H9 (cell line): ENCODE results near the gene ACTR2. TPM values are rescaled to one million over a fixed set of nuclear protein-coding genes. Genes with fewer than 3 reads are reported as not detected.

Experiments used
- DNase-seq: peaks from one replicate; pipeline ENCODE4 v3.0.0-alpha.2; 2017
- H2AFZ ChIP-seq: one replicate; pipeline ENCODE4 v1.6.1; 2013; ENCODE audit warnings: mild to moderate bottlenecking, low read length, control low read depth, moderate library complexity
- H2AK5ac ChIP-seq: 2 replicates; pipeline ENCODE4 v1.6.1; 2013; ENCODE audit warnings: low read length, control low read depth, mixed read lengths; ENCODE audit not compliant: insufficient read length
- H2BK120ac ChIP-seq: one replicate; pipeline ENCODE4 v1.6.1; 2013; ENCODE audit warnings: low read depth, mild to moderate bottlenecking, low read length, control low read depth, inconsistent platforms; ENCODE audit not compliant: poor library complexity, severe bottlenecking
- H2BK12ac ChIP-seq: 2 replicates; pipeline ENCODE4 v1.6.1; 2013; ENCODE audit warnings: low read length, control low read depth, mixed read lengths, low read depth; ENCODE audit not compliant: insufficient read length
- H2BK15ac ChIP-seq: 2 replicates; pipeline ENCODE4 v1.6.1; 2013; ENCODE audit warnings: low read depth, low read length, control low read depth
- H2BK20ac ChIP-seq: one replicate; pipeline ENCODE4 v1.6.1; 2013; ENCODE audit warnings: low read depth, mild to moderate bottlenecking, low read length, control low read depth, inconsistent platforms; ENCODE audit not compliant: poor library complexity, severe bottlenecking
- H2BK5ac ChIP-seq: 2 replicates; pipeline ENCODE4 v1.6.1; 2013; ENCODE audit warnings: low read length, control low read depth, mixed read lengths; ENCODE audit not compliant: insufficient read length
- H3K14ac ChIP-seq: 2 replicates; pipeline ENCODE4 v1.6.1; 2013; ENCODE audit warnings: low read length, control low read depth; ENCODE audit not compliant: insufficient read depth
- H3K18ac ChIP-seq: 2 replicates; pipeline ENCODE4 v1.6.1; 2013; ENCODE audit warnings: low read depth, mild to moderate bottlenecking, mixed read lengths, low read length, control low read depth; ENCODE audit not compliant: insufficient read length
- H3K23ac ChIP-seq: 2 replicates; pipeline ENCODE4 v1.6.1; 2013; ENCODE audit warnings: low read length, control low read depth, mixed read lengths, low read depth; ENCODE audit not compliant: insufficient read length
- H3K23me2 ChIP-seq: 2 replicates; pipeline ENCODE4 v1.6.1; 2013; ENCODE audit warnings: low read depth, mild to moderate bottlenecking, mixed read lengths, low read length, control low read depth; ENCODE audit not compliant: insufficient read length, poor library complexity, severe bottlenecking
- H3K27ac ChIP-seq: 2 replicates; pipeline ENCODE4 v1.5.1; 2013; ENCODE audit warnings: low read length, control low read depth, mixed read lengths, low read depth; ENCODE audit not compliant: insufficient read length
- H3K27me3 ChIP-seq: 2 replicates; pipeline ENCODE4 v1.6.1; 2013; ENCODE audit warnings: low read length, control low read depth, inconsistent platforms; ENCODE audit not compliant: insufficient read depth
- H3K4ac ChIP-seq: 2 replicates; pipeline ENCODE4 v1.6.1; 2013; ENCODE audit warnings: low read depth, mild to moderate bottlenecking, control low read depth, inconsistent platforms, low read length, moderate library complexity
- H3K4me1 ChIP-seq: 2 replicates; pipeline ENCODE4 v1.6.1; 2013; ENCODE audit warnings: low read length, control low read depth, inconsistent platforms; ENCODE audit not compliant: insufficient read depth
- H3K4me2 ChIP-seq: 2 replicates; pipeline ENCODE4 v1.6.1; 2013; ENCODE audit warnings: low read length, control low read depth, mixed read lengths; ENCODE audit not compliant: insufficient read length, insufficient read depth
- H3K56ac ChIP-seq: 2 replicates; pipeline ENCODE4 v1.6.1; 2013; ENCODE audit warnings: low read depth, mild to moderate bottlenecking, mixed read lengths, low read length, control low read depth; ENCODE audit not compliant: insufficient read length
- H3K79me1 ChIP-seq: 2 replicates; pipeline ENCODE4 v1.6.1; 2013; ENCODE audit warnings: low read depth, mild to moderate bottlenecking, moderate library complexity, low read length, control low read depth, inconsistent platforms; ENCODE audit not compliant: insufficient read depth, poor library complexity, severe bottlenecking
- H3K79me2 ChIP-seq: 2 replicates; pipeline ENCODE4 v1.6.1; 2013; ENCODE audit warnings: low read length, control low read depth, inconsistent platforms; ENCODE audit not compliant: insufficient read depth
- H3K9ac ChIP-seq: 2 replicates; pipeline ENCODE4 v1.6.1; 2013; ENCODE audit warnings: low read length, control low read depth, mixed read lengths; ENCODE audit not compliant: insufficient read length; ENCODE audit errors: extremely low read depth
- H3K9me3 ChIP-seq: one replicate; pipeline ENCODE4 v1.6.1; 2013; ENCODE audit warnings: low read depth, low read length, inconsistent platforms; ENCODE audit not compliant: control insufficient read depth
- H3T11ph ChIP-seq: one replicate; pipeline ENCODE4 v1.6.1; 2013; ENCODE audit warnings: mild to moderate bottlenecking, low read length, control low read depth, inconsistent platforms
- H4K20me1 ChIP-seq: one replicate; pipeline ENCODE4 v1.6.1; 2013; ENCODE audit not compliant: control insufficient read depth, insufficient read length, insufficient read depth
- H4K5ac ChIP-seq: 2 replicates; pipeline ENCODE4 v1.6.1; 2013; ENCODE audit warnings: low read depth, mild to moderate bottlenecking, mixed read lengths, low read length, control low read depth; ENCODE audit not compliant: insufficient read length
- H4K8ac ChIP-seq: replicated peaks from 2 replicates; pipeline ENCODE4 v1.6.1; 2013; ENCODE audit warnings: low read length, control low read depth, mixed read lengths, low read depth; ENCODE audit not compliant: insufficient read length
- H4K91ac ChIP-seq: 2 replicates; pipeline ENCODE4 v1.6.1; 2013; ENCODE audit warnings: low read depth, mild to moderate bottlenecking, moderate library complexity, mixed read lengths, low read length, control low read depth; ENCODE audit not compliant: insufficient read length
- H3K27ac Mint-ChIP-seq, 3 experiments: 2 replicates in 2 of 3; 3 replicates in 1 of 3; pipeline ENCODE4 v1.8.0; 2020 to 2021; ENCODE audit warnings: mixed read lengths in 3 of 3, mild to moderate bottlenecking in 1 of 3, moderate library complexity in 1 of 3
- H3K27me3 Mint-ChIP-seq: 2 replicates; pipeline ENCODE4 v1.8.0; 2021; ENCODE audit warnings: low read depth, mild to moderate bottlenecking, moderate library complexity, mixed read lengths
- H3K36me3 Mint-ChIP-seq, 3 experiments: 2 replicates in 2 of 3; 3 replicates in 1 of 3; pipeline ENCODE4 v1.8.0; 2020 to 2021; ENCODE audit warnings: low read depth in 3 of 3, mixed read lengths in 3 of 3; ENCODE audit not compliant: insufficient read depth in 1 of 3
- H3K4me1 Mint-ChIP-seq, 2 experiments: 2 replicates each; pipeline ENCODE4 v1.8.0; 2020; ENCODE audit warnings: mixed read lengths in 2 of 2
- H3K4me3 Mint-ChIP-seq, 2 experiments: 2 replicates in 1 of 2; 3 replicates in 1 of 2; pipeline ENCODE4 v1.8.0; 2020 to 2021; ENCODE audit warnings: mild to moderate bottlenecking in 2 of 2, mixed read lengths in 2 of 2, moderate library complexity in 1 of 2
- H3K9me3 Mint-ChIP-seq, 2 experiments: 2 replicates in 1 of 2; 3 replicates in 1 of 2; pipeline ENCODE4 v1.8.0; 2020; ENCODE audit warnings: mild to moderate bottlenecking in 2 of 2, mixed read lengths in 2 of 2, moderate library complexity in 1 of 2
- total RNA-seq: library from RNA; stranded (reverse); gene quantifications from 2 replicates; pipeline ENCODE4 v1.2.1, GENCODE V29; 2021
- TF ChIP-seq, protein P1 (sequence below): fragments of 200-600 bp; sonication (generic); conservative IDR thresholded peaks from 3 replicates; pipeline ENCODE4 v1.8.0; 2021; ENCODE audit warnings: antibody characterized with exemption, mild to moderate bottlenecking

ACTR2 gene
- total RNA-seq, 1 experiment from 2014 or later, result 176 TPM

GRCh38 chr2:65265671-65266045 is 38.0 kb downstream of the ACTR2 start:
- H2BK120ac ChIP-seq, result no peak overlapping the region
- peaks cover 18% of the 10 kb centered on the region for H3K27me3 Mint-ChIP-seq
- no peak overlapping the region for H3K18ac ChIP-seq
- no peak overlapping the region for H4K91ac ChIP-seq
- H4K5ac ChIP-seq, result no peak overlapping the region
- no peaks in the 10 kb centered on the region for H3K23me2 ChIP-seq
- H3T11ph ChIP-seq, result no peak overlapping the region
- no peak overlapping the region for H3K4me2 ChIP-seq
- no peaks in the 10 kb centered on the region for H3K79me1 ChIP-seq
- no peaks in the 10 kb centered on the region for H3K9me3 ChIP-seq
- H3K4me3 Mint-ChIP-seq, result no peak overlapping the region
- no peak overlapping the region for H2BK5ac ChIP-seq
- H3K4me1 Mint-ChIP-seq, result peaks cover 13 to 14% of the 10 kb centered on the region in 2 experiments
- no peaks in the 10 kb centered on the region for H3K9me3 Mint-ChIP-seq
- H2BK12ac ChIP-seq, result no peak overlapping the region
- no peak overlapping the region for H3K14ac ChIP-seq
- no peak overlapping the region for H2AK5ac ChIP-seq
- H2BK15ac ChIP-seq, result no peak overlapping the region
- H3K56ac ChIP-seq, result no peak overlapping the region
- H2BK20ac ChIP-seq, result no peak overlapping the region
- H4K8ac ChIP-seq, result no peak overlapping the region
- peaks cover 8 to 65% (median 38%) of the 10 kb centered on the region in 3 experiments; a peak in 6 of 7 replicates for H3K36me3 Mint-ChIP-seq
- no peaks in the 10 kb centered on the region for H4K20me1 ChIP-seq
- H3K4me1 ChIP-seq, result no peaks in the 10 kb centered on the region; the same call in 1 of the 2 replicates
- H3K27ac Mint-ChIP-seq, result no peak overlapping the region
- no peak overlapping the region for H3K9ac ChIP-seq
- no peak overlapping the region for H2AFZ ChIP-seq
- H3K4ac ChIP-seq, result no peak overlapping the region
- DNase-seq, result no peak
- no peaks in the 10 kb centered on the region for H3K79me2 ChIP-seq
- TF ChIP-seq, protein P1, sequence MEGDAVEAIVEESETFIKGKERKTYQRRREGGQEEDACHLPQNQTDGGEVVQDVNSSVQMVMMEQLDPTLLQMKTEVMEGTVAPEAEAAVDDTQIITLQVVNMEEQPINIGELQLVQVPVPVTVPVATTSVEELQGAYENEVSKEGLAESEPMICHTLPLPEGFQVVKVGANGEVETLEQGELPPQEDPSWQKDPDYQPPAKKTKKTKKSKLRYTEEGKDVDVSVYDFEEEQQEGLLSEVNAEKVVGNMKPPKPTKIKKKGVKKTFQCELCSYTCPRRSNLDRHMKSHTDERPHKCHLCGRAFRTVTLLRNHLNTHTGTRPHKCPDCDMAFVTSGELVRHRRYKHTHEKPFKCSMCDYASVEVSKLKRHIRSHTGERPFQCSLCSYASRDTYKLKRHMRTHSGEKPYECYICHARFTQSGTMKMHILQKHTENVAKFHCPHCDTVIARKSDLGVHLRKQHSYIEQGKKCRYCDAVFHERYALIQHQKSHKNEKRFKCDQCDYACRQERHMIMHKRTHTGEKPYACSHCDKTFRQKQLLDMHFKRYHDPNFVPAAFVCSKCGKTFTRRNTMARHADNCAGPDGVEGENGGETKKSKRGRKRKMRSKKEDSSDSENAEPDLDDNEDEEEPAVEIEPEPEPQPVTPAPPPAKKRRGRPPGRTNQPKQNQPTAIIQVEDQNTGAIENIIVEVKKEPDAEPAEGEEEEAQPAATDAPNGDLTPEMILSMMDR, result no peak
- no peak overlapping the region for H3K23ac ChIP-seq
- H3K27ac ChIP-seq, result no peak overlapping the region
- no peaks in the 10 kb centered on the region for H3K27me3 ChIP-seq
